ENCODE data around the gene PTPRG. TPM values are rescaled to one million over a fixed set of nuclear protein-coding genes. Genes with fewer than 3 reads are reported as not detected.

PTPRG gene
- total RNA-seq, 1 donor from 2014 or later: 34.1 TPM

GRCh38 chr3:62128681-62129080, 567.3 kb downstream of the PTPRG start:
- DNase-seq (ENCODE audit: missing footprints): no peak
- intact Hi-C loops (cut with DNase I): no loop called here
- no peak for ATAC-seq

GRCh38 chr3:62131050-62131449, 569.7 kb downstream of the PTPRG start:
- intact Hi-C loops (cut with DNase I): loop anchor here (5.0 kb wide), 1 partner anchor 56 kb away; no protein-coding TSS in a partner anchor
- ATAC-seq (no peak), DNase-seq (ENCODE audit: missing footprints) (no peak)

- ATAC-seq (no peak), DNase-seq (ENCODE audit: missing footprints) (no peak)
- intact Hi-C loops (cut with DNase I): loop anchor here (5.0 kb wide), 1 partner anchor 56 kb away; no protein-coding TSS in a partner anchor
Measured at GRCh38 chr3:62131620-62132019, 570.2 kb downstream of the PTPRG start.

- DNase-seq (ENCODE audit: missing footprints) (no peak), ATAC-seq (no peak)
- intact Hi-C loops (cut with DNase I): loop anchor here (5.0 kb wide), 1 partner anchor 55 kb away; no protein-coding TSS in a partner anchor
Measured at GRCh38 chr3:62132027-62132602, 570.7 kb downstream of the PTPRG start.

- intact Hi-C loops (cut with DNase I): loop anchor here (5.0 kb wide), 1 partner anchor 54 kb away; no protein-coding TSS in a partner anchor
- ATAC-seq (no peak), DNase-seq (ENCODE audit: missing footprints) (no peak)
Measured at GRCh38 chr3:62133015-62133414, 571.6 kb downstream of the PTPRG start.

- DNase-seq (ENCODE audit: missing footprints) (no peak), ATAC-seq (peak; percentile 69)
- intact Hi-C loops (cut with DNase I): loop anchor here (5.0 kb wide), 1 partner anchor 53 kb away; no protein-coding TSS in a partner anchor
Measured at GRCh38 chr3:62134061-62134496, 572.7 kb downstream of the PTPRG start.

GRCh38 chr3:62135741-62136140, 574.4 kb downstream of the PTPRG start:
- DNase-seq (ENCODE audit: missing footprints) (no peak), ATAC-seq (no peak)
- intact Hi-C loops (cut with DNase I): no loop called here

GRCh38 chr3:62139957-62140356, 578.6 kb downstream of the PTPRG start:
- intact Hi-C loops (cut with DNase I): no loop called here
- ATAC-seq: no peak
- no peak for DNase-seq (ENCODE audit: missing footprints)

GRCh38 chr3:62142331-62143085, 581.1 kb downstream of the PTPRG start:
- DNase-seq (ENCODE audit: missing footprints) (no peak), ATAC-seq (peak; percentile 13)
- intact Hi-C loops (cut with DNase I): no loop called here

GRCh38 chr3:62143843-62144450, 582.6 kb downstream of the PTPRG start:
- intact Hi-C loops (cut with DNase I): no loop called here
- no peak for ATAC-seq

GRCh38 chr3:62144482-62144881, 583.1 kb downstream of the PTPRG start:
- intact Hi-C loops (cut with DNase I): no loop called here
- DNase-seq (ENCODE audit: missing footprints) (no peak), ATAC-seq (no peak)

More at GRCh38 chr3:62143843-62144450, 582.6 kb downstream of the PTPRG start:
- no peak for DNase-seq (ENCODE audit: missing footprints)

- DNase-seq (ENCODE audit: missing footprints) (no peak), ATAC-seq (no peak)
- intact Hi-C loops (cut with DNase I): no loop called here
Measured at GRCh38 chr3:62145086-62145757, 583.9 kb downstream of the PTPRG start.

GRCh38 chr3:62149539-62149938, 588.2 kb downstream of the PTPRG start:
- intact Hi-C loops (cut with DNase I): no loop called here
- DNase-seq (ENCODE audit: missing footprints) (no peak), ATAC-seq (no peak)

- intact Hi-C loops (cut with DNase I): no loop called here
- no peak for DNase-seq (ENCODE audit: missing footprints)
- ATAC-seq: peak; percentile 20
Measured at GRCh38 chr3:62149962-62150361, 588.6 kb downstream of the PTPRG start.

- intact Hi-C loops (cut with DNase I): no loop called here
- no peak for ATAC-seq
Measured at GRCh38 chr3:62151591-62151990, 590.2 kb downstream of the PTPRG start.

GRCh38 chr3:62153231-62153630, 591.9 kb downstream of the PTPRG start:
- intact Hi-C loops (cut with DNase I): no loop called here
- no peak for ATAC-seq
- no peak for DNase-seq (ENCODE audit: missing footprints)

More at GRCh38 chr3:62151591-62151990, 590.2 kb downstream of the PTPRG start:
- DNase-seq (ENCODE audit: missing footprints): no peak

- DNase-seq (ENCODE audit: missing footprints) (no peak), ATAC-seq (peak; percentile 49)
- intact Hi-C loops (cut with DNase I): loop anchor here (5.0 kb wide), 2 partner anchors 57 to 592 kb away; partner anchors contain the start of gene PTPRG
Measured at GRCh38 chr3:62154457-62155148, 593.2 kb downstream of the PTPRG start.

GRCh38 chr3:62159056-62159708, 597.8 kb downstream of the PTPRG start:
- DNase-seq (ENCODE audit: missing footprints): no peak
- ATAC-seq: peak; percentile 1
- intact Hi-C loops (cut with DNase I): loop anchor here (5.0 kb wide), 2 partner anchors 62 to 597 kb away; partner anchors contain the start of gene PTPRG

Data from Right ventricle myocardium inferior (tissue), 1 donor.